ENCODE measurements around the gene GDAP1L1. TPM values are rescaled to one million over a fixed set of nuclear protein-coding genes. Genes with fewer than 3 reads are reported as not detected.

The GDAP1L1 gene
- total RNA-seq, 1 donor from 2014 or later, result 111 TPM

- Mint-ChIP-seq H3K27me3 (ENCODE audit: unreplicated experiment) (no peaks in the 10 kb centered on the region), H3K36me3 (ENCODE audit: unreplicated experiment) (no peaks in the 10 kb centered on the region), H3K27ac (ENCODE audit: unreplicated experiment) (no peak overlapping the region), H3K4me3 (ENCODE audit: unreplicated experiment) (no peak overlapping the region), H3K4me1 (ENCODE audit: low read depth, unreplicated experiment) (peaks cover 7% of the 10 kb centered on the region), H3K9me3 (ENCODE audit: unreplicated experiment) (peaks cover 2% of the 10 kb centered on the region)
- TF ChIP-seq CTCF (IDR thresholded peaks at IDR 0.05; ENCODE audit: partially characterized antibody, unreplicated experiment), result no peak
- DNase-seq, result no peak
Observed at GRCh38 chr20:44218446-44218845, 28.7 kb upstream of the GDAP1L1 start.

GRCh38 chr20:44219170-44219730 lies 27.9 kb upstream of the GDAP1L1 start:
- Mint-ChIP-seq H3K36me3 (ENCODE audit: unreplicated experiment) (no peaks in the 10 kb centered on the region), H3K27ac (ENCODE audit: unreplicated experiment) (no peak overlapping the region), H3K4me1 (ENCODE audit: low read depth, unreplicated experiment) (peaks cover 7% of the 10 kb centered on the region), H3K27me3 (ENCODE audit: unreplicated experiment) (no peaks in the 10 kb centered on the region), H3K4me3 (ENCODE audit: unreplicated experiment) (no peak overlapping the region), H3K9me3 (ENCODE audit: unreplicated experiment) (peaks cover 2% of the 10 kb centered on the region)
- no peak for TF ChIP-seq CTCF (IDR thresholded peaks at IDR 0.05; ENCODE audit: partially characterized antibody, unreplicated experiment)
- no peak for DNase-seq

GRCh38 chr20:44219791-44220190 lies 27.3 kb upstream of the GDAP1L1 start:
- H3K36me3 Mint-ChIP-seq (ENCODE audit: unreplicated experiment), result no peaks in the 10 kb centered on the region

GRCh38 chr20:44221368-44221954 lies 25.6 kb upstream of the GDAP1L1 start:
- H3K9me3 Mint-ChIP-seq (ENCODE audit: unreplicated experiment), result peaks cover 2% of the 10 kb centered on the region
- no peak for DNase-seq
- H3K4me1 Mint-ChIP-seq (ENCODE audit: low read depth, unreplicated experiment), result peaks cover 7% of the 10 kb centered on the region
- no peaks in the 10 kb centered on the region for H3K36me3 Mint-ChIP-seq (ENCODE audit: unreplicated experiment)
- TF ChIP-seq CTCF (IDR thresholded peaks at IDR 0.05; ENCODE audit: partially characterized antibody, unreplicated experiment), result no peak
- no peak overlapping the region for H3K4me3 Mint-ChIP-seq (ENCODE audit: unreplicated experiment)
- no peak overlapping the region for H3K27ac Mint-ChIP-seq (ENCODE audit: unreplicated experiment)
- H3K27me3 Mint-ChIP-seq (ENCODE audit: unreplicated experiment), result no peaks in the 10 kb centered on the region

More at GRCh38 chr20:44219791-44220190, 27.3 kb upstream of the GDAP1L1 start:
- no peak for DNase-seq
- no peak for TF ChIP-seq CTCF (IDR thresholded peaks at IDR 0.05; ENCODE audit: partially characterized antibody, unreplicated experiment)
- H3K9me3 Mint-ChIP-seq (ENCODE audit: unreplicated experiment), result peaks cover 2% of the 10 kb centered on the region
- H3K27ac Mint-ChIP-seq (ENCODE audit: unreplicated experiment), result no peak overlapping the region
- peaks cover 7% of the 10 kb centered on the region for H3K4me1 Mint-ChIP-seq (ENCODE audit: low read depth, unreplicated experiment)
- H3K27me3 Mint-ChIP-seq (ENCODE audit: unreplicated experiment), result no peaks in the 10 kb centered on the region
- H3K4me3 Mint-ChIP-seq (ENCODE audit: unreplicated experiment), result no peak overlapping the region

- no peaks in the 10 kb centered on the region for H3K27me3 Mint-ChIP-seq (ENCODE audit: unreplicated experiment)
- TF ChIP-seq CTCF (IDR thresholded peaks at IDR 0.05; ENCODE audit: partially characterized antibody, unreplicated experiment), result no peak
- no peaks in the 10 kb centered on the region for H3K36me3 Mint-ChIP-seq (ENCODE audit: unreplicated experiment)
- no peak overlapping the region for H3K27ac Mint-ChIP-seq (ENCODE audit: unreplicated experiment)
- no peak overlapping the region for H3K4me3 Mint-ChIP-seq (ENCODE audit: unreplicated experiment)
- peaks cover 4% of the 10 kb centered on the region for H3K4me1 Mint-ChIP-seq (ENCODE audit: low read depth, unreplicated experiment)
- H3K9me3 Mint-ChIP-seq (ENCODE audit: unreplicated experiment), result peaks cover 2% of the 10 kb centered on the region
- DNase-seq, result no peak
Observed at GRCh38 chr20:44222027-44222426, 25.1 kb upstream of the GDAP1L1 start.

Measured in glutamatergic neuron (in vitro differentiated cells).